ENCODE measurements around the gene FES.

DNA sequence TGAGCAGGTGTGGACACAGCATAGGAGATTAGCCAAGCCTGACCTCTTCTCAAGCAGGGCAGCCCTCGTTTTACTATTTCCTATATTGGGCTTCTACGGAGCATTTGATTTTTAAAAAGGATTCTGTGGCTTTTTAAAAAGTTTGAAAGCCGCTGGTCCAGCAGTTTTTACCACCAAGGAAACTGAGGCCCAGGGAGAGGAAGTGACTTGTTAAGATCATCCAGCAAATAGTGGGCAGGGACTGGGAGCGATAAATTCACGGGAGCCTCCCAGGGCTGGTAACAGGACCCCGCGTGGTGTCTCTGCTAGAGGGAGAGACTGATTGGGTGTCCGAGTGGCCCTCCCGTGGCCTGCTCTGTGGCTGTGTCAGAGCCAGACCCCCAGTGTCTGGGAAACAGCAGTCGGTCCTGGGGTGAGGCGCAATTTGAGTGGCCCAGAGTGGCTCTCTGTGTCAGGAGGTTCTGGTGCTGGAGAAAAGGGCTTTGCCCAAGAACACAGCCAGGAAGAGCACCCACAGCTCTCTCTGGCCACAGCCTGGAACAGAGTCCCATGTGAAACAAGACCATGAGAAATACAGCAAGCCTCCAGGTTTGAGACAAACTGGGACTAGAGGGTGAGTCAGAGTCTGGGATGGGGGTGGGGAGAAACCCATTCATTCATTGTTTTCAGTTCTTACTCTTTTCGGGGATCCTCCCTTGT lies 11.7 kb upstream of the FES start:
- no peak for TF ChIP-seq POLR2A (IDR thresholded peaks at IDR 0.05)
- TF ChIP-seq, protein P1, sequence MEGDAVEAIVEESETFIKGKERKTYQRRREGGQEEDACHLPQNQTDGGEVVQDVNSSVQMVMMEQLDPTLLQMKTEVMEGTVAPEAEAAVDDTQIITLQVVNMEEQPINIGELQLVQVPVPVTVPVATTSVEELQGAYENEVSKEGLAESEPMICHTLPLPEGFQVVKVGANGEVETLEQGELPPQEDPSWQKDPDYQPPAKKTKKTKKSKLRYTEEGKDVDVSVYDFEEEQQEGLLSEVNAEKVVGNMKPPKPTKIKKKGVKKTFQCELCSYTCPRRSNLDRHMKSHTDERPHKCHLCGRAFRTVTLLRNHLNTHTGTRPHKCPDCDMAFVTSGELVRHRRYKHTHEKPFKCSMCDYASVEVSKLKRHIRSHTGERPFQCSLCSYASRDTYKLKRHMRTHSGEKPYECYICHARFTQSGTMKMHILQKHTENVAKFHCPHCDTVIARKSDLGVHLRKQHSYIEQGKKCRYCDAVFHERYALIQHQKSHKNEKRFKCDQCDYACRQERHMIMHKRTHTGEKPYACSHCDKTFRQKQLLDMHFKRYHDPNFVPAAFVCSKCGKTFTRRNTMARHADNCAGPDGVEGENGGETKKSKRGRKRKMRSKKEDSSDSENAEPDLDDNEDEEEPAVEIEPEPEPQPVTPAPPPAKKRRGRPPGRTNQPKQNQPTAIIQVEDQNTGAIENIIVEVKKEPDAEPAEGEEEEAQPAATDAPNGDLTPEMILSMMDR (IDR thresholded peaks at IDR 0.05), result no peak
